WTC11 (cell line): ENCODE results near the gene GRB7.

ENCODE experiments used
- ETV6 ChIP-seq: sonication (generic); formaldehyde crosslinking; IDR thresholded peaks from 2 replicates; pipeline ENCODE4 v1.8.1; 2022; ENCODE audit warnings: mild to moderate bottlenecking, missing genetic modification reagents
- FOXP1 ChIP-seq: sonication (generic); formaldehyde crosslinking; IDR thresholded peaks from 2 replicates; pipeline ENCODE4 v1.8.0; 2022; ENCODE audit warnings: missing genetic modification reagents, mild to moderate bottlenecking, moderate library complexity, borderline replicate concordance
- KAT7 ChIP-seq: sonication (generic); formaldehyde crosslinking; IDR thresholded peaks from 2 replicates; pipeline ENCODE4 v1.8.1; 2023; ENCODE audit warnings: missing genetic modification reagents, mild to moderate bottlenecking, borderline replicate concordance
- TF ChIP-seq, protein P1 (sequence below): fragments of 200-600 bp; IDR thresholded peaks from 2 replicates; pipeline ENCODE4 v1.8.0; 2022; ENCODE audit warnings: antibody characterized with exemption
- TF ChIP-seq, protein P2 (sequence below): sonication (generic); formaldehyde crosslinking; IDR thresholded peaks from 2 replicates; pipeline ENCODE4 v1.8.0; 2022; ENCODE audit warnings: mild to moderate bottlenecking, missing genetic modification reagents

DNA sequence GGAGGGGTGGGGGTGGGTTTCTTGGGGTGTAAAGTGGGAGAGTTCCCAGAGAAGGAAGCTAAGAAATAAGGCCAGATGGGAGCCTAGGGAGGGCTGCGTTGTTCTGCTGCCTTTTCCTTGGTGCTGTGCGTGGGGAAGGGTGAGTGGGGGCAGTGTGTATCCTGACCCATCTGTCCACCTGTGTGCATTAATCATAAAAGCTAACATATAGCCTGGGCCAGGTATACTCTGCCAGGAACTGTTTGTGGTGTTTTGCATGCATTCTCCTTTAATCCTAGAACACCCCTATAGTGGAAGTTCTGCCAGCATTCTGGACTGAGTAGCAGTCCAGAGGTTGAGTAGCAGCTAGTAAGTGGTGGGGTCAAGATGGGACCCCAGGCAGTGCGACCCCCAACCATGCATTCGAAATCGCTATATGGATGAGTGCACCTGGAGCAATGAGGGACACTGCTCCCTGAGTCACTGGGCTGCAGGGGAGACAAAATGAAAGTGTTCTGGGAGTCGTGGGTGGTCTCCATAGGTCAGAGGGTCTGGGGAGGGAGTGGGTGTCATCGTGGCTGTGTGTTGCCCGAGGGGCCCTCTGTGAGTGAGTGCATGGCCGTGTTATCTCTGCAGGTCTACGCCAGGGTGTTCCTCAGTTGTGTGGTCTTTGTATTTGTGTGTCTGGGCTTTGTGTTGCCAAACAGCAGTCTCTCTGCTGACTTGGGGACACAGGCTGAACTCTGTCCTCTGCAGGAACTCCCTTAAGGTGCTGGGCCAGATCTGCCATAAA, 36.5 kb upstream of the GRB7 start:
- TF ChIP-seq, protein P1, sequence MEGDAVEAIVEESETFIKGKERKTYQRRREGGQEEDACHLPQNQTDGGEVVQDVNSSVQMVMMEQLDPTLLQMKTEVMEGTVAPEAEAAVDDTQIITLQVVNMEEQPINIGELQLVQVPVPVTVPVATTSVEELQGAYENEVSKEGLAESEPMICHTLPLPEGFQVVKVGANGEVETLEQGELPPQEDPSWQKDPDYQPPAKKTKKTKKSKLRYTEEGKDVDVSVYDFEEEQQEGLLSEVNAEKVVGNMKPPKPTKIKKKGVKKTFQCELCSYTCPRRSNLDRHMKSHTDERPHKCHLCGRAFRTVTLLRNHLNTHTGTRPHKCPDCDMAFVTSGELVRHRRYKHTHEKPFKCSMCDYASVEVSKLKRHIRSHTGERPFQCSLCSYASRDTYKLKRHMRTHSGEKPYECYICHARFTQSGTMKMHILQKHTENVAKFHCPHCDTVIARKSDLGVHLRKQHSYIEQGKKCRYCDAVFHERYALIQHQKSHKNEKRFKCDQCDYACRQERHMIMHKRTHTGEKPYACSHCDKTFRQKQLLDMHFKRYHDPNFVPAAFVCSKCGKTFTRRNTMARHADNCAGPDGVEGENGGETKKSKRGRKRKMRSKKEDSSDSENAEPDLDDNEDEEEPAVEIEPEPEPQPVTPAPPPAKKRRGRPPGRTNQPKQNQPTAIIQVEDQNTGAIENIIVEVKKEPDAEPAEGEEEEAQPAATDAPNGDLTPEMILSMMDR, result no peak
- TF ChIP-seq KAT7 (CRISPR knock-in tag), result no peak
- no peak for TF ChIP-seq ETV6 (CRISPR knock-in tag)
- TF ChIP-seq FOXP1, result no peak
- TF ChIP-seq, protein P2, sequence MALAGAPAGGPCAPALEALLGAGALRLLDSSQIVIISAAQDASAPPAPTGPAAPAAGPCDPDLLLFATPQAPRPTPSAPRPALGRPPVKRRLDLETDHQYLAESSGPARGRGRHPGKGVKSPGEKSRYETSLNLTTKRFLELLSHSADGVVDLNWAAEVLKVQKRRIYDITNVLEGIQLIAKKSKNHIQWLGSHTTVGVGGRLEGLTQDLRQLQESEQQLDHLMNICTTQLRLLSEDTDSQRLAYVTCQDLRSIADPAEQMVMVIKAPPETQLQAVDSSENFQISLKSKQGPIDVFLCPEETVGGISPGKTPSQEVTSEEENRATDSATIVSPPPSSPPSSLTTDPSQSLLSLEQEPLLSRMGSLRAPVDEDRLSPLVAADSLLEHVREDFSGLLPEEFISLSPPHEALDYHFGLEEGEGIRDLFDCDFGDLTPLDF (CRISPR knock-in tag), result no peak
